Mesenteric fat pad (tissue), 1 donor: ENCODE results near the gene CSNK1D. TPM values are rescaled to one million over a fixed set of nuclear protein-coding genes. Genes with fewer than 3 reads are reported as not detected.
"Not testable (repeated sequence)": the region's sequence is repeated elsewhere in the genome, so short reads cannot be mapped to it uniquely, and the experiment has no call there.

ENCODE experiments used
- DNase-seq: peaks from one replicate; pipeline ENCODE4 v3.0.0-alpha.2; 2020; ENCODE audit warnings: low spot score
- total RNA-seq: library from RNA; stranded (reverse); fragmentation: NEBNext Ultra II Directional; extraction: Animal tissue kit (Norgen Biotek cat#: 25700); gene quantifications from one replicate; pipeline ENCODE4 v1.2.1, GENCODE V29; 2021
- donor health status: DM: yes; HTN: yes; CAD: no.

CSNK1D gene
- total RNA-seq, 1 donor from 2014 or later = 171 TPM

- no peak for DNase-seq
Observed at GRCh38 chr17:82216301-82217119, 57.0 kb downstream of the CSNK1D start.

DNA sequence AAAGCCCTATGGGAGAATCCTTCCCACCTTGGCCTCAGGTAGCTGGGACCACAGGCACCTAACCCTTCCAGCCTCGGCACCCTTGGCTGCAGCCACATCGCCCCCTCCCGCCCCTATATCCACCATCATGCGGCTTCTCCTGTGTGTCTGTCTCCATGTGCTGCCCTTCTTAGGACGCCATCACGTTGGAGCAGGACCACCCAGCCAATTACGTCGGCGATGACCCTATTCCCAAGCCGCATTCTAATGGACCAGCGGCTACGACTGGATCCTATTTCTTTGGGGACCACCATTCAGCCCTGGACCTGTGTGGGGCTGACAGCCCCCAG, 57.6 kb downstream of the CSNK1D start:
- DNase-seq = no peak

- no peak for DNase-seq
Observed at GRCh38 chr17:82215095-82215971, 58.2 kb downstream of the CSNK1D start.

- DNase-seq = no peak
Observed at GRCh38 chr17:82214012-82214628, 59.4 kb downstream of the CSNK1D start.

DNA sequence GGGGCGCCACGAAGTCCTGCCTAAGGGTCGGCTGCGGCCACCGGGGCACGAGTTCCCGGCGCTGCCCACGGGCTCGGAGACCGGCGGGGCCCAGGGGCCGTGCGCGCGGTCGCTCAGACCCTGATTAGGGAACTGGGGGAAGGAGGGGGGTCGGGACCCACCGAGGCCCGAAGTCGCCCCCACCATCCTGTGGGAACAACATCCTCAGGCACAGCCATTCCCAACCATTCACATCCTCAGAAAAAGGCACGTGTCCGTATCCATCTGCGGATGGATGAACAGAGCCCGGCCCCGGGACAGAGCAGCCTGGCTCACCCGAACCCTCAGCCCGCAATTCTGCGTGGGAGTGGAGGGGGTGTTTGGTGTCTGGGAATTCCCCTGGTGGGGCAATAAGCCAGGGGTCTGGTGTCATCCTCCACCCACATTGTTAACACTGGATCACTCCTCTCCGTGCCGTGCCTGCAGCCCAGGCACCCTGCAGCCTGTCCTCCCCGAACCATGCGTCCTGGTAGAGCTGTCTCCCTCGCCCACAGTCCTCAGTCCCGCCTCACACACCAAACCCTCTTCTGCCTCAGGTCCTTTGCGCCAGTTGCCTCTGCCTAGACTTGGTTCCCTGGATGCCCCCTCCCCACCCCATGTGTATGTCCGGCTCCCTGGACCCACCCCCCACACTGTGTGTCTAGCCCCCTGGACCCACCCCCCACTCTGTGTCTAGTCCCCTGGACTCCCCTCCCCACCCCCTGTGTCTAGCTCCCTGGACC, 60.1 kb downstream of the CSNK1D start:
- no peak for DNase-seq

- DNase-seq = no peak
Observed at GRCh38 chr17:82212331-82213250, 60.9 kb downstream of the CSNK1D start, which contains the start of gene CCDC57. CCDC57 (minus strand) TSS chr17:82212842; CDS start chr17:82201944, 10,898 bp downstream.

DNA sequence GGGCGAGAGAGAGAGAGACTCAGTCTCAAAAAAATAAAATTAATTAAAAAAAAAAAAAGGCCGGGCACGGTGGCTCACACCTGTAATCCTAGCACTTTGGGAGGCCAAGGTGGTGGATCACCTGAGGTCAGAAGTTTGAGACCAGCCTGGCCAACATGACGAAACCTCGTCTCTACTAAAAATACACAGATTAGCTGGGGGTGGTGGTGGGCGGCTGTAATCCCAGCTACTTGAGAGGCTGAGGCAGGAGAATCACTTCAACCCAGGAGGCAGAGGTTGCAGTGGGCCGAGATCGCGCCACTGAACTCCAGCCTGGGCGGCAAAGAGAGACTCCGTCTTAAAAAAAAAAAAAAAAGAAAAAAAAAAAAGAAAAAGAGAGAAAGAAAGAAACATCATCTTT, 62.8 kb downstream of the CSNK1D start:
- not testable (repeated sequence) for DNase-seq

DNA sequence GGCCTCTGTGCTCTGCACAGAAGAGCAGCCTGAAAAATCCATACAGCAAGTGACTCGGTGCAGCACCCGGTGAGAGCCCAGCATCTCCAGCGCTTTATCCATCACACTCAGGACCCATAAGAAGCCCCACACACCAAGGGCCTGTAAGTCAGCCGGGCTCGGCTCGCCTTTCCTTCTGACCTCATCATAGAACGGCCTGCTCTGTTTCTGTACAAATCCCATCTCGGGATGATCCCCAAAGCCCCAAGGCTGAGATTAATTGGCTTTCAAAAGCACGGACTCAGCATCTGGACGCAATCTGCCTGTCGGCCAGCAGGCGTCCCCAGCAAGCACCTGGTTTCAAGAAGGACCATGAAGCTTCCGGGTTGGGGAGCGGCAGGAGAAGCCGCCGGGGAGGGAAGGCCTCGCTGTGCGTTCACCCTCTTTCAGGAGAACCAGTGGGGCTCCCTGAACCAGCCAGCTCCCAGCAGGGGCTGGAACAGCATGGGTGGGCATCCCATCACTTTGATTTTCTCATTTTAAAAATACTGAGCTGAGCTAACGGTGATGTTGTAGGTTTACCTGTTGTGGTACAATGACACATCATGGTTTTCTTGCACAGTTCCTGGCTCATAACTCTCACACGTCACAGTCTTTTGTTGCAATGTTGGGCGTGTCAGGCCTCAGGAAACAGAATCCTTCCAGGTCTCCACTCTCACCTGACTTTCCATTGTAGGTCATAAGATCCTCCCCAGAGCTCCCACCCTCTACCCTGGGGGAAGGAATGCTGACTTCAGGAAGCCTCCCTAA, 67.6 kb downstream of the CSNK1D start:
- no peak for DNase-seq

GRCh38 chr17:82204831-82205719, 68.4 kb downstream of the CSNK1D start:
- DNase-seq = no peak

DNA sequence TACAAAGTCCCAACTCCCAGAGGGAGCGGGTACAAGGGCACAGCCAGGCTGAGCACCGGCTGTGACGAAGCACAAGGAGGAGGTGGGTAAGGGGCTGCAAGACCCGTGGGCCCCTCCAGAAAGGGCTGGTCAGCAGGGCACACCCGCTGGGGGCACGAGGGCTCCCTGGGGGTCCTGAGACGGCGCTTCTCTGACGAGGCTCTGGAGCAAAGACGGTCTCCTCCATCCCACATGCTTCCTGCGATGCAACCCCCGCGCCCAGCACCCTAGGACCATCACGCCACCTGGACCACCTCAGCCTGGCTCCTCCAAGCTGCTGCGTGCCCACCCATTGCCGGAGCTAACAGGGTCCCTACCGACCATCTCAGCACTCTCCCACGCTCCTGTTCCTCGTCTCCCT, 69.6 kb downstream of the CSNK1D start:
- DNase-seq = no peak

DNA sequence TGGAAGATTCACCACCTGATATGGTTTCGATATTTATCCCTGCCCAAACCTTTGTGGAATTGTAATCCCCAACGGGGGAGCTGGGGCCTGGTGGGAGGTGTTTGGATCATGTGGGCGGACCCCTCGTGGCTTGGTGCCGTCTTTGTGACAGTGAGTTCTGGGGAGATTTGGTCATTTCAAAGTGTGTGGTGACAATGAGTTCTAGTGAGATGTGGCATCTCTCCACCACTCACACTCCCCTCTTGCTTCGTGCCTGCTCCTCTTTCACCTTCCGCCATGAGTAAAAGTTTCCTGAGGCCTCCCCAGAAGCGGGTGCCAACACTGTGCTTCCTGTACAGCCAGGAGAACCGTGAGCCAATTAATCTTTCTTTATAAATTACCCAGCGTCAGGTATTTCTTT, 70.5 kb downstream of the CSNK1D start:
- no peak for DNase-seq

DNA sequence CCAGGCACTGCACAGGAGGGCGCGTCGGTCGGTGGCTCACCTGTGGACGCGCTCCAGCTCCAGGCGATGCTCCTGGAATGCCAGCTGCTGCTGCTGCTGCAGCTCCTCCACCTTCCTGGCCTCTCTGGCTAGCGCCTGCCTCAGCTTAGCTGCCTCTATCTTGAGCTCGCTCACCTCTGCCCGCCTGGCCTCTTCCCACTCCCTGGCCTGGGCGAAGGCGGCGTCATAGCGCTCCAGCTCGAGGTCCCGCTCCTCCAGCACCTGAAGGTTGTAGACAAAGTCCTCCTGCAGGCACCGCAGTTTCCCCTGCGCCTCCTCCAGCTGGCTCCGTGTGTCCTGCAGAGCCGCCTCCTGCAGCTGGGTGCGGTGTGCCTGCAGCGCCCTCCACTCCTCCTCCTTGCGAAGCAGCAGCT, 72.0 kb downstream of the CSNK1D start:
- no peak for DNase-seq

DNA sequence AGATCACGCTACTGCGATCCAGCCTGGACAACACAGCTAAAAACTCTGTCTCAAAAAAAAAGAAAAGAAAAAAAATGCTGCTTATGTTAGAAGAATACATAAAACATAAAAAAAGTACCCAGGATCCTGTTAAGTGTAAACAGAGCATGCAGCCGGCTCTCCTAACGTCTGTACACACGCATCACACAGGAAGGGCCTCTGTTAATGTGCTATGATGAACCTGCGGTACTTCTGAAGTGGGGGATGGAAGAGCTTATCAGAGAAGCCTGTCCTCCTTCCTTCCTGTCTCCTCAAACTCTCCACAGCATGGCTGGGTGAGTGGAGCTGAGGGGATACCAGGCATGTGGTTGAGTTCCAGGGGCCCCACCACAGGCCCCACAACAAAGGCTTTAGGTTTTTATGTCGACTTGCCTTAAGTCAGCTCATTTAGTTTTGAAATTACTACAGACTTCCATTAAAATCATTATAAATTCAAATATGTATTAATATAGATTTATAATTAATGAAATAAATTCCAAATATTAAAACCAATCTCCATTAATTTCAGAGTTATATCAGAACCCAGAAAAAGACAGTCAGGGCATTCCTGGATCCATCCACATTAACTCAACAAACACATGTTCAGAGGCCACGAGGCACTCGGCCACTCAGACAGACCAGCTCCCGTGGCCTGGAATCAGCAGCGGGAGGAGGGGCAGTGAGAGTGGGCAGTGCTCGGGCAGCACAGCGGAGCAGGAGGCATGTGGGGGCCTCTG, 72.6 kb downstream of the CSNK1D start:
- DNase-seq = no peak

GRCh38 chr17:82200135-82200534, 73.4 kb downstream of the CSNK1D start:
- DNase-seq = no peak

GRCh38 chr17:82199496-82199895, 74.0 kb downstream of the CSNK1D start:
- no peak for DNase-seq

GRCh38 chr17:82198092-82198491, 75.4 kb downstream of the CSNK1D start:
- no peak for DNase-seq
